GM23338 (cell line): Measurements from ENCODE around the gene ZAP70. TPM values are rescaled to one million over a fixed set of nuclear protein-coding genes. Genes with fewer than 3 reads are reported as not detected.

ENCODE experiments used
- ATAC-seq: fragments of 200-7000 bp; cut with Tn5 transposase; 3 replicates; pipeline ENCODE4 v1.9.1; 2020
- DNase-seq: peaks from one replicate; pipeline ENCODE4 v3.0.0-alpha.2; 2015; ENCODE audit warnings: low spot score
- H2AFZ ChIP-seq: fragments of 200-600 bp; sonication (generic); 2 replicates; pipeline ENCODE4 v1.8.0; 2016; ENCODE audit warnings: antibody characterized with exemption, mild to moderate bottlenecking, moderate library complexity
- H3F3A ChIP-seq: fragments of 200-600 bp; sonication (generic); replicated peaks from 2 replicates; pipeline ENCODE4 v1.8.0; 2017; ENCODE audit warnings: antibody characterized with exemption, mixed run types, low read depth
- H3K27ac ChIP-seq: fragments of 200-600 bp; sonication (generic); 2 replicates; pipeline ENCODE4 v1.6.1; 2016; ENCODE audit warnings: low read depth
- H3K27me3 ChIP-seq: fragments of 200-600 bp; sonication (generic); 2 replicates; pipeline ENCODE4 v1.8.0; 2016; ENCODE audit warnings: mild to moderate bottlenecking, mixed run types, moderate library complexity; ENCODE audit not compliant: insufficient read depth
- H3K36me3 ChIP-seq: fragments of 200-600 bp; sonication (generic); 2 replicates; pipeline ENCODE4 v1.8.0; 2016; ENCODE audit warnings: mild to moderate bottlenecking; ENCODE audit not compliant: insufficient read depth
- H3K4me1 ChIP-seq: fragments of 200-600 bp; sonication (generic); 2 replicates; pipeline ENCODE4 v1.8.0; 2016; ENCODE audit warnings: mild to moderate bottlenecking, moderate library complexity; ENCODE audit not compliant: insufficient read depth
- H3K4me2 ChIP-seq: fragments of 200-600 bp; sonication (generic); 2 replicates; pipeline ENCODE4 v1.7.1; 2017; ENCODE audit warnings: mixed run types
- H3K4me3 ChIP-seq: fragments of 200-600 bp; sonication (generic); 2 replicates; pipeline ENCODE4 v1.6.1; 2016; ENCODE audit warnings: mixed run types
- H3K79me2 ChIP-seq: fragments of 200-600 bp; sonication (generic); replicated peaks from 2 replicates; pipeline ENCODE4 v1.8.0; 2017; ENCODE audit warnings: mild to moderate bottlenecking; ENCODE audit not compliant: insufficient read depth
- H3K9me2 ChIP-seq: fragments of 200-600 bp; sonication (generic); 2 replicates; pipeline ENCODE4 v1.8.0; 2017; ENCODE audit not compliant: insufficient read depth
- H4K20me1 ChIP-seq: fragments of 200-600 bp; sonication (generic); replicated peaks from 2 replicates; pipeline ENCODE4 v1.8.0; 2017; ENCODE audit warnings: mild to moderate bottlenecking; ENCODE audit not compliant: insufficient read depth
- H3K27ac Mint-ChIP-seq: 2 replicates; pipeline ENCODE4 v1.8.0; 2020; ENCODE audit warnings: inconsistent platforms, mild to moderate bottlenecking, moderate library complexity, mixed read lengths
- H3K27me3 Mint-ChIP-seq: 3 replicates; pipeline ENCODE4 v1.8.0; 2022; ENCODE audit warnings: low read depth, mild to moderate bottlenecking, moderate library complexity, mixed read lengths, inconsistent platforms; ENCODE audit not compliant: insufficient read depth, poor library complexity
- H3K36me3 Mint-ChIP-seq: 3 replicates; pipeline ENCODE4 v1.8.0; 2021; ENCODE audit warnings: low read depth, mild to moderate bottlenecking, inconsistent platforms, moderate library complexity, mixed read lengths
- H3K4me1 Mint-ChIP-seq: 3 replicates; pipeline ENCODE4 v1.8.0; 2020; ENCODE audit warnings: mild to moderate bottlenecking, inconsistent platforms, mixed read lengths
- H3K4me3 Mint-ChIP-seq: 3 replicates; pipeline ENCODE4 v1.8.0; 2021; ENCODE audit warnings: moderate library complexity, mild to moderate bottlenecking, inconsistent platforms, mixed read lengths
- H3K9me3 Mint-ChIP-seq: 3 replicates; pipeline ENCODE4 v1.8.0; 2020; ENCODE audit warnings: moderate library complexity, mild to moderate bottlenecking, inconsistent platforms, mixed read lengths
- CREB1 ChIP-seq: fragments of 250-450 bp; sonication (Bioruptor Pico); IDR thresholded peaks from 2 replicates; pipeline ENCODE4 v1.5.0; 2020; ENCODE audit warnings: low read depth, mild to moderate bottlenecking, moderate library complexity
- EZH2 ChIP-seq: fragments of 200-600 bp; sonication (generic); IDR thresholded peaks from one replicate; pipeline ENCODE4 v1.8.0; 2017; ENCODE audit warnings: antibody characterized with exemption, mild to moderate bottlenecking, low read depth; ENCODE audit not compliant: unreplicated experiment
- EZH2phosphoT487 ChIP-seq: fragments of 200-600 bp; sonication (generic); IDR thresholded peaks from one replicate; pipeline ENCODE4 v1.8.1; 2018; ENCODE audit warnings: antibody characterized with exemption; ENCODE audit not compliant: unreplicated experiment
- JUNB ChIP-seq: IDR thresholded peaks from one replicate; pipeline ENCODE4 v1.6.1; 2016; ENCODE audit warnings: antibody characterized with exemption; ENCODE audit not compliant: unreplicated experiment
- NANOG ChIP-seq: IDR thresholded peaks from 2 replicates; pipeline ENCODE4 v1.6.1; 2016; ENCODE audit warnings: antibody characterized with exemption, borderline replicate concordance
- STAT1 ChIP-seq: IDR thresholded peaks from one replicate; pipeline ENCODE4 v1.6.1; 2016; ENCODE audit warnings: antibody characterized with exemption; ENCODE audit not compliant: unreplicated experiment
- ZNF331 ChIP-seq: fragments of 250-450 bp; sonication (Bioruptor Pico); IDR thresholded peaks from 2 replicates; pipeline ENCODE4 v1.5.0; 2020; ENCODE audit warnings: low read depth, mild to moderate bottlenecking, moderate library complexity
- polyA plus RNA-seq: library from polyadenylated mRNA; unstranded; fragments of >200 nt; fragmentation: Nextera tagmentation; extraction: Ambion mirVana; gene quantifications from 2 replicates; pipeline ENCODE4 v1.2.1, GENCODE V29; 2016
- total RNA-seq: library from RNA; depleted of rRNA; stranded (reverse); fragments of >200 nt; shearing (Covaris generic); gene quantifications from 2 replicates; pipeline ENCODE4 v1.2.3, GENCODE V29; 2014
- TF ChIP-seq, protein P1 (sequence below): IDR thresholded peaks from 2 replicates; pipeline ENCODE4 v1.6.1; 2016; ENCODE audit warnings: antibody characterized with exemption
- TF ChIP-seq, protein P2 (sequence below): IDR thresholded peaks from one replicate; pipeline ENCODE4 v1.6.1; 2018; ENCODE audit warnings: antibody characterized with exemption; ENCODE audit not compliant: unreplicated experiment

ZAP70 gene
- total and polyA plus RNA-seq, 2 experiments from 2014 or later: 0.42 TPM; not detected in 1

DNA sequence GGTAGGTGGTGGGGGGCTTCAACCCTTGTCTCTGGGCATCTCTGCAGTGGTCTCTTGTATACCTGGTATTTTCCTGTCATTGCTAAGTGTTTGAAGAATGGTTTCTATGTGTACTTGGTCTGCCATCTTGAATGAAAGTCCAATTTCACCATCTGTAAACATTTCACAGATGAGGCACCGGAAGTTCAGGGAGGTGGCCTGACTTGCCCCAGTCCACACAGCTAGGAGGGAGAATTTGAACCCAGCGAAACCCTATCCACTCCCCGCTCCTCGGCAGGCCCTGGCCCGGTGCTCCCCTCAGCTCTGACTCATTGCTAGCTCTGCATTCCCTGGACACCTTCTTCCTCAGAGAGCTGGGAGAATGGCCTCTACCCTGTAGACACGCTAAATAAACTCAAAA is 30.5 kb downstream of the ZAP70 start (continued):
- TF ChIP-seq, protein P1, sequence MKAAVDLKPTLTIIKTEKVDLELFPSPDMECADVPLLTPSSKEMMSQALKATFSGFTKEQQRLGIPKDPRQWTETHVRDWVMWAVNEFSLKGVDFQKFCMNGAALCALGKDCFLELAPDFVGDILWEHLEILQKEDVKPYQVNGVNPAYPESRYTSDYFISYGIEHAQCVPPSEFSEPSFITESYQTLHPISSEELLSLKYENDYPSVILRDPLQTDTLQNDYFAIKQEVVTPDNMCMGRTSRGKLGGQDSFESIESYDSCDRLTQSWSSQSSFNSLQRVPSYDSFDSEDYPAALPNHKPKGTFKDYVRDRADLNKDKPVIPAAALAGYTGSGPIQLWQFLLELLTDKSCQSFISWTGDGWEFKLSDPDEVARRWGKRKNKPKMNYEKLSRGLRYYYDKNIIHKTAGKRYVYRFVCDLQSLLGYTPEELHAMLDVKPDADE: no peak
- TF ChIP-seq EZH2: no peak
- TF ChIP-seq EZH2phosphoT487: no peak
- no peak for TF ChIP-seq CREB1
- TF ChIP-seq STAT1: no peak
- TF ChIP-seq, protein P2, sequence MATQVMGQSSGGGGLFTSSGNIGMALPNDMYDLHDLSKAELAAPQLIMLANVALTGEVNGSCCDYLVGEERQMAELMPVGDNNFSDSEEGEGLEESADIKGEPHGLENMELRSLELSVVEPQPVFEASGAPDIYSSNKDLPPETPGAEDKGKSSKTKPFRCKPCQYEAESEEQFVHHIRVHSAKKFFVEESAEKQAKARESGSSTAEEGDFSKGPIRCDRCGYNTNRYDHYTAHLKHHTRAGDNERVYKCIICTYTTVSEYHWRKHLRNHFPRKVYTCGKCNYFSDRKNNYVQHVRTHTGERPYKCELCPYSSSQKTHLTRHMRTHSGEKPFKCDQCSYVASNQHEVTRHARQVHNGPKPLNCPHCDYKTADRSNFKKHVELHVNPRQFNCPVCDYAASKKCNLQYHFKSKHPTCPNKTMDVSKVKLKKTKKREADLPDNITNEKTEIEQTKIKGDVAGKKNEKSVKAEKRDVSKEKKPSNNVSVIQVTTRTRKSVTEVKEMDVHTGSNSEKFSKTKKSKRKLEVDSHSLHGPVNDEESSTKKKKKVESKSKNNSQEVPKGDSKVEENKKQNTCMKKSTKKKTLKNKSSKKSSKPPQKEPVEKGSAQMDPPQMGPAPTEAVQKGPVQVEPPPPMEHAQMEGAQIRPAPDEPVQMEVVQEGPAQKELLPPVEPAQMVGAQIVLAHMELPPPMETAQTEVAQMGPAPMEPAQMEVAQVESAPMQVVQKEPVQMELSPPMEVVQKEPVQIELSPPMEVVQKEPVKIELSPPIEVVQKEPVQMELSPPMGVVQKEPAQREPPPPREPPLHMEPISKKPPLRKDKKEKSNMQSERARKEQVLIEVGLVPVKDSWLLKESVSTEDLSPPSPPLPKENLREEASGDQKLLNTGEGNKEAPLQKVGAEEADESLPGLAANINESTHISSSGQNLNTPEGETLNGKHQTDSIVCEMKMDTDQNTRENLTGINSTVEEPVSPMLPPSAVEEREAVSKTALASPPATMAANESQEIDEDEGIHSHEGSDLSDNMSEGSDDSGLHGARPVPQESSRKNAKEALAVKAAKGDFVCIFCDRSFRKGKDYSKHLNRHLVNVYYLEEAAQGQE: no peak

DNA sequence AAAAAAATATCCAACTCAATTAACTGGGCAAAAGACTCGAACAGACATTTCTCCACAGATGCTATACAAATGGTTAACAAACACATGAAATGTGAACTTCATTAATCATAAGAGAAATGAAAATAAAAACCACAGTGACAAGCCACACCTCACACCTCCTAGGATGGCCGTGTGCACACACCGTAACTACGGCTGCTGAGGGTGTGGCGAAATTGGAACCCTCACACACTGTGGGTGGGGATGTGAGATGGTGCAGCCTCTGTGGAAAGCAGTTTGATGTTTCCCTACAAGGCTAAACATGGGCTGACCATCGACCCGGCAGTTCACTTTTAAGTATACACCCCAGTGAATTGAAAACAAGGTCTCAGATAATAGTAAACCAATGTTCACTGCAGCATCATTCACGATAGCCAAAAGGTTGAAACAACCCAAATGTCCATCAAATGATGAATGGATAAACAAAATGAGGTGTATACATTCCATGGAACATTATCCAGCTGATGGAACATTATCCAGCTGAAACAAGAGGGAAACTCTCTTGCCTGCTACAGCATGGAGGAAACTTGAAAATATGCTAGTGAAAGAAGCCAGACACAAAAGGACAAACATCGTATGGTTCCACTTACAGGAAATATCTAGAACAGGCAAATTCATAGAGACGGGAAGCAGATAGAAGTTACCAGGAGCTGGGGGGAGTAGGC is 32.2 kb downstream of the ZAP70 start:
- Mint-ChIP-seq H3K4me3 (no peak overlapping the region), H3K9me3 (no peaks in the 10 kb centered on the region), H3K4me1 (peaks cover 15% of the 10 kb centered on the region), H3K27ac (no peak overlapping the region), H3K27me3 (peaks cover 16% of the 10 kb centered on the region), H3K36me3 (no peaks in the 10 kb centered on the region)
- Histone ChIP-seq H3K4me1 (no peaks in the 10 kb centered on the region), H3K4me2 (no peak overlapping the region), H3K9me2 (0 out of 2 replicates have a peak, but pooled peaks cover 4% of the 10 kb centered on the region), H3K27me3 (no peaks in the 10 kb centered on the region), H3K27ac (no peak overlapping the region), H2AFZ (no peak overlapping the region), H4K20me1 (no peaks in the 10 kb centered on the region), H3K79me2 (no peaks in the 10 kb centered on the region), H3K4me3 (no peak overlapping the region), H3F3A (no peaks in the 10 kb centered on the region), H3K36me3 (no peaks in the 10 kb centered on the region)
- TF ChIP-seq STAT1 (no peak), EZH2 (no peak), JUNB (no peak), ZNF331 (CRISPR knock-in tag) (no peak), NANOG (no peak), CREB1 (no peak), EZH2phosphoT487 (no peak)
- ATAC-seq (no peak), DNase-seq (no peak)
